HUES48 (cell line): ENCODE measurements around the gene H6PD.

Source experiments
- H3K27ac ChIP-seq: one replicate; pipeline ENCODE4 v1.7.0; 2013; ENCODE audit warnings: low read depth, low read length, inconsistent platforms
- H3K27me3 ChIP-seq: 2 replicates; pipeline ENCODE4 v1.6.1; 2013; ENCODE audit warnings: mild to moderate bottlenecking, low read length; ENCODE audit not compliant: control insufficient read depth, insufficient read depth
- H3K36me3 ChIP-seq: 2 replicates; pipeline ENCODE4 v1.6.1; 2013; ENCODE audit warnings: low read length; ENCODE audit not compliant: control insufficient read depth, insufficient read depth
- H3K4me1 ChIP-seq: 2 replicates; pipeline ENCODE4 v1.6.1; 2013; ENCODE audit warnings: mild to moderate bottlenecking, low read length; ENCODE audit not compliant: control insufficient read depth, insufficient read depth
- H3K4me3 ChIP-seq: 2 replicates; pipeline ENCODE4 v1.5.1; 2013; ENCODE audit warnings: mild to moderate bottlenecking, low read depth, low read length
- H3K9ac ChIP-seq: 2 replicates; pipeline ENCODE4 v1.6.1; 2013; ENCODE audit warnings: mild to moderate bottlenecking, low read depth, low read length, moderate library complexity
- H3K9me3 ChIP-seq: 2 replicates; pipeline ENCODE4 v1.6.1; 2013; ENCODE audit warnings: low read length; ENCODE audit not compliant: control insufficient read depth, insufficient read depth

Gene H6PD

DNA sequence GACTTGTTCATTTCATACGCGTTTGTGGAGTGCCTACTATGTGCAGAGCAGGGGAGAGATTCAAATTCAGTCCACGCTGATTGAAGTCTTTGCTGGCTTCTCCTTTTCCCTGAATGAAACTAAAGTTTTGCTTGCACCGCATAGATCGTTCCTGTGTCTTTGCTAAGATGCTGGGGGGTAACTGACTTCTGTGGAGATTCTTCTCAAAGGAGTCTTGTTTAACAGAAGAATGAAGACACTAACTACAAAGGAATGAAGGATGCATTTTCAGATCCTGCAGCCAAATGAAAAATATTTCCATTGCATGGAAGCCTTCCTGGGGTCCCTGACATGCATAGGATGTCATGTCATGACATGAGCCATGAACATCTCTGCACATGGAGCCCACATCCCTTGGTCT lies 26.9 kb upstream of the H6PD start:
- no peaks in the 10 kb centered on the region for H3K9me3 ChIP-seq
- no peak overlapping the region for H3K4me3 ChIP-seq
- H3K27ac ChIP-seq, result no peak overlapping the region
- no peaks in the 10 kb centered on the region for H3K4me1 ChIP-seq
- no peak overlapping the region for H3K9ac ChIP-seq
- no peaks in the 10 kb centered on the region for H3K36me3 ChIP-seq
- peaks cover 19% of the 10 kb centered on the region for H3K27me3 ChIP-seq

DNA sequence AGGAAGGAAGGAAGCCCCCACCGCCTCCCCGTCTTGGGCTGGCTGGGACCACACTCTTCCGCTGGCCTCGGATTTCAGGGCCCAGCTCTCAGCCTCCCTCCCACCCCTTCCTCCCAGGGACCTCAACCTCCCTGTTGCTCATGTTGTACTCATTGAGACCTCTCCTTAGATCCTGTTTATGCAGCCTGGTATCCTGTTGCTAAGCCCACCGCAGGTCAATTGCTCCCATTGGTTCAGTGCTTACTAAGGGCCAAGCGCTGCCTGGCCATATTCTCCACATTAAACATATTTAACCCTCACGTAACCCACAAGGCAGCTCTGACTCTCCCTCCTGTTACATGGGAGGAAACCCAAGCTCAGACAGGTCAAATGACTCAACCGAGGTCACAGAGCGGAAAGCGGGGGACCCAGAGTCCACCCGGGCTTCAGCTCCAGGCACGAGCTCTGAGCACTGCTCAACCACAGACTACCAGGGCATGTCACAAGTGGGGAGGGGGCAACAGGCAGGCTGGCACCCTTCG lies 23.2 kb upstream of the H6PD start:
- no peaks in the 10 kb centered on the region for H3K27me3 ChIP-seq
- H3K4me1 ChIP-seq, result no peaks in the 10 kb centered on the region
- H3K4me3 ChIP-seq, result no peak overlapping the region
- H3K9ac ChIP-seq, result no peak overlapping the region
- no peak overlapping the region for H3K27ac ChIP-seq
- no peaks in the 10 kb centered on the region for H3K36me3 ChIP-seq
- no peaks in the 10 kb centered on the region for H3K9me3 ChIP-seq

- Histone ChIP-seq H3K9ac (no peak overlapping the region), H3K27me3 (no peaks in the 10 kb centered on the region), H3K4me1 (no peaks in the 10 kb centered on the region), H3K27ac (no peak overlapping the region), H3K9me3 (no peaks in the 10 kb centered on the region), H3K36me3 (no peaks in the 10 kb centered on the region), H3K4me3 (no peak overlapping the region)
Observed at GRCh38 chr1:9212735-9213134, 21.8 kb upstream of the H6PD start.

DNA sequence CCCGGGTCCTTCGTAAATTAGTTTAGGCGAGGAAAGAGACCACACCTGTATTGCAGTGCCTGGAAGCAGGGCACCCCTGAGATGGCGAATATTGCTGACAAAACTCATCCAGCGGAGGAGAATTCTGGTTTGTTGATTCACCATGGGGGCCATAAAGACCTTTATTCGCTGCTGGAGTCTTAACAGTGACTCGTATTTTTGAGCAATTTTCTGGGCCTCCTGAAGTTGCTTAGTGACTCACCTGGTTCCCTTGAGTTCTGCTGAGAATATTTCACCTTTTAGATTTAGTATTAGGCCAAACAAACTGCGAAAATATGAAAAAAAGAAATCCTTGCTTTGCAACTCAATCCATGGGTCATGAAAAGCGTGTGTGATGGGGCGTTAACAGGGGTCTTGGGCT lies 20.6 kb upstream of the H6PD start:
- no peak overlapping the region for H3K27ac ChIP-seq
- H3K4me3 ChIP-seq, result no peak overlapping the region
- no peaks in the 10 kb centered on the region for H3K36me3 ChIP-seq
- no peaks in the 10 kb centered on the region for H3K9me3 ChIP-seq
- no peak overlapping the region for H3K9ac ChIP-seq
- H3K4me1 ChIP-seq, result no peaks in the 10 kb centered on the region
- H3K27me3 ChIP-seq, result no peaks in the 10 kb centered on the region

GRCh38 chr1:9218917-9219316 lies 15.7 kb upstream of the H6PD start:
- Histone ChIP-seq H3K4me3 (no peak overlapping the region), H3K9me3 (no peaks in the 10 kb centered on the region), H3K36me3 (no peaks in the 10 kb centered on the region), H3K27me3 (no peaks in the 10 kb centered on the region), H3K9ac (no peak overlapping the region), H3K4me1 (no peaks in the 10 kb centered on the region), H3K27ac (no peak overlapping the region)

DNA sequence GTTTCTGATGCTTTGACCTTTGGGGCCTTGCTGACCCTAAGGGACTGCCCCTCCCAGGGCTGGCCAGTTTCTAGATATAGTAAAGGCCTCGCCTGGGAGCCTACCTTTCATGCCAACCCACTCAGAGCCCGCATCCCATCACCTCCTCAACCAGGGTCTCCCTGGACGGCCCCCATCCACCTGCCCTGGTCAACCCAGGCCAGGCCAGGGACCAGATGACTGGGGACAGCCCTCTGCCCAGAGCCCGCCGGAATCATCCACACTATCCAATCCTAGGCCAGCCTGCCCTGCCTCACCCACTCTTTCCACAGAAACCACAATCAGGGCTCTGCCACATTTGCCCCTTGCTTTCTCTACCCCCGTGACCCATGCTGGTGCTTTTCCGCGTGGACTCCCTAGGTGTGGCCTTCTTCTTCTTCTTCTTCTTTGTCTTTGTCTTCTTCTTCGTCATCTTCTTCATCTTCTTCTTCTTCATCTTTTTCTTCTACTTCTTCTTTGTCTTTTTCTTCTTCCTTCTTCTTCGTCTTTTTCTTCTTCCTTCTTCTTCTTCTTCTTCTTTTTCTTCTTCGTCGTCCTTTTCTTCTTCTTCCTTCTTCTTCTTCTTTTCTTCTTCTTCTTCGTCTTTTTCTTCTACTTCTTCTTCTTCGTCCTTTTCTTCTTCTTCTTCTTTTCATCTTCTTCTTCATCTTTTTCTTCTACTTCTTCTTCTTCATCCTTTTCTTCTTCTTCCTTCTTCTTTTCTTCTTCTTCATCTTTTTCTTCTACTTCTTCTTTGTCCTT lies 11.5 kb upstream of the H6PD start:
- Histone ChIP-seq H3K9me3 (no peaks in the 10 kb centered on the region), H3K4me3 (no peak overlapping the region), H3K27me3 (no peaks in the 10 kb centered on the region), H3K9ac (no peak overlapping the region), H3K36me3 (no peaks in the 10 kb centered on the region), H3K4me1 (no peaks in the 10 kb centered on the region; the same call in 1 of the 2 replicates), H3K27ac (no peak overlapping the region)

GRCh38 chr1:9224664-9225410 lies 9.7 kb upstream of the H6PD start:
- H3K9ac ChIP-seq, result no peak overlapping the region
- no peaks in the 10 kb centered on the region; the same call in 1 of the 2 replicates for H3K4me1 ChIP-seq
- H3K9me3 ChIP-seq, result no peaks in the 10 kb centered on the region
- H3K27me3 ChIP-seq, result no peaks in the 10 kb centered on the region
- no peaks in the 10 kb centered on the region for H3K36me3 ChIP-seq
- H3K4me3 ChIP-seq, result no peak overlapping the region
- no peak overlapping the region for H3K27ac ChIP-seq

DNA sequence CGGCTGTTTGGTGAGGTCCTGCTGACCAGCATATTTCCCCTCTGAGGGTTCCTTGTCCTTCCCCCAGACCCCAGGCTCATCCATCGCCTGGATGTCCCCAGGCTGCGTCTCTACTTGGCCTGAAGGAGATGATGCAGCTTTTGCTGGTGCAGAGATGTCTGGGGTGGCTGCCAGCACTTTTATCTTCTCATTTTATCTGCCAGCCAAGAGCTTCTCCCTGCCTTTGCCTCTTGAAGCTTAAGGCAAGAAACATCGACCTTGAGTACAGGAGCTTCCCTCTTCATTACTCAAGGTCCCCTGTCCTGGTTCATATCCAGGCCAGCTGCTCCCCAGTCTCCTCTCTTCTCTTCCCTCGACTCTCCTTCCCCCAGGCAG lies 9.2 kb upstream of the H6PD start:
- H3K4me1 ChIP-seq, result no peaks in the 10 kb centered on the region; the same call in 1 of the 2 replicates

DNA sequence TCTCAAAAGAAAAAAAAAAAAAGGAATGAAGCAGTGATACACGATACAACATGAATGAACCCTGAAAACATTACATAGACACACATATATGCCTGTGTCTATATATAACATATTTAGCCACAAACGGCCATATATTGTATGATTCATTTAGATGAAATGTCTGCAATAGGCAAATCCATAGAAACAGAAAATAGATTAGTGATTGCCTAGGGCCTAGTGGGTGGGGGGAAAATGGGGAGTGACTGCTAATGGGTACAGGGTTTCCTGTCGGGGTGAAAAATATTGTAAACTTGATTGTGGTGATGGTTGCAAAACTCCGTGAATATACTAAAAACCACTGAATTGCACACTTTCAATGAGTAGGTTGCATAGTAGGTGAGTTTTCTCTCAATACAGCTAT lies 6.0 kb upstream of the H6PD start:
- Histone ChIP-seq H3K4me3 (no peak overlapping the region), H3K27me3 (no peaks in the 10 kb centered on the region), H3K27ac (no peak overlapping the region), H3K36me3 (no peaks in the 10 kb centered on the region), H3K4me1 (peaks cover 6% of the 10 kb centered on the region), H3K9ac (no peak overlapping the region), H3K9me3 (no peaks in the 10 kb centered on the region)

More for the DNA sequence above, 9.2 kb upstream of the H6PD start:
- H3K27ac ChIP-seq, result no peak overlapping the region
- H3K9ac ChIP-seq, result no peak overlapping the region
- no peaks in the 10 kb centered on the region for H3K9me3 ChIP-seq
- no peaks in the 10 kb centered on the region for H3K36me3 ChIP-seq
- H3K27me3 ChIP-seq, result no peaks in the 10 kb centered on the region
- H3K4me3 ChIP-seq, result no peak overlapping the region

- no peaks in the 10 kb centered on the region for H3K27me3 ChIP-seq
Observed at GRCh38 chr1:9229549-9229948, 5.0 kb upstream of the H6PD start.

DNA sequence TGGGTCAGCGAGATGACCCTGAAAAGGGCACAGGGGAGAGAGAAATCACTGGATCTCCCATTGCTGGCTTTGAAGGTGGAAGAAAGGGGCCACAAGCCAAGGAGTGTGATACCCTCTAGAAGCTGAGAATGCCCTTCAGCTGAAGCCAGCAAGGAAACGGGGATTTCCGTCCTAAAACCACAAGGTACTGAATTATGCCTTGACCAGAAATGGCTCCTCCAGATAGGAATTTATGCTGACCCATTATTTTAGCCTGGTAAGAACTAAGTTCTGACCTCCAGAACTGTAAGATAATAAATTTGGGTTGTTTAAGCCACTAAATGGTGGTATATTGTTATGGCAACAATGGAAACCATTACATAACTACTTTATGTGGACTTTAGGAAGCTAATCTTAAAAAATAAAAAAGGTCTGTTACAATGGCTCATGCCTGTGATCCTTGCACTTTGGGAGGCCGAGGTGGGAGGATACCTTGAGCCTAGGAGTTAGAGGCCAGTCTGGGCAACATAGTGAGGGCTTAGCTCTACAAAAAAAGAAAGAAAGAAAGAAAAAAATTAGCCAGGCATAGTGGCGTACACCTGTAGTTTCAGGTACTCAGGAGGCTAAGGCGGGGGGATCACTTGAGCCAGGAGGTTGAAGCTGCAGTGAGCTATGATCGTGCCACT lies 3.6 kb upstream of the H6PD start:
- no peaks in the 10 kb centered on the region for H3K36me3 ChIP-seq
- H3K4me3 ChIP-seq, result no peak overlapping the region
- no peak overlapping the region for H3K27ac ChIP-seq
- H3K9ac ChIP-seq, result no peak overlapping the region
- H3K9me3 ChIP-seq, result no peaks in the 10 kb centered on the region
- peaks cover 9% of the 10 kb centered on the region for H3K4me1 ChIP-seq
- H3K27me3 ChIP-seq, result no peaks in the 10 kb centered on the region

More at GRCh38 chr1:9229549-9229948, 5.0 kb upstream of the H6PD start:
- no peak overlapping the region for H3K4me3 ChIP-seq
- H3K4me1 ChIP-seq, result peaks cover 9% of the 10 kb centered on the region
- no peaks in the 10 kb centered on the region for H3K36me3 ChIP-seq
- H3K9me3 ChIP-seq, result no peaks in the 10 kb centered on the region
- H3K9ac ChIP-seq, result no peak overlapping the region
- H3K27ac ChIP-seq, result no peak overlapping the region
